SH-SY5Y (cell line): ENCODE data around the gene GARIN6.

Experiments
- GATA2 ChIP-seq: IDR thresholded peaks from 2 replicates; pipeline ENCODE4 v1.6.1; 2011; ENCODE audit warnings: mild to moderate bottlenecking, low read depth, low read length
- GATA3 ChIP-seq: IDR thresholded peaks from 2 replicates; pipeline ENCODE4 v1.6.1; 2011; ENCODE audit warnings: low read depth, mild to moderate bottlenecking, low read length, moderate library complexity

DNA sequence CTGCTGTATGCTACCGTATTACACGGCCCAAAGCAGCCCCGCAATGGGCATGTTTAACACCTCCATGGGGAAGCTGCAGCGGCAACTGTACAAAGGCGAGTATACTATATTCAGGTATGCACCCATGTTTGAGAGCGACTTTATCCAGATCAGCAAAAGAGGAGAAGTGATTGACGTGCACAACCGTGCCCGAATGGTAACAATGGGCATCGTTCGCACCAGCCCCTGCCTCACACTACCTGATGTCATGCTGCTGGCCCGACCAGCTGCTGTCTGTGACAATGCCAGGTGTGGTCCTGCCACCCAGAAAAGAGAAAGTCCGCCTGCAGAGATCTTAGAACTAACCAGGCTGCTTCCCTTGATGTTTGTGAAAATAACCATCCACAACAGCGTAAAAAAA, 630 bp downstream of the GARIN6 start:
- TF ChIP-seq GATA2 (no peak), GATA3 (no peak)
